ENCODE results near the gene FBXO41. TPM values are rescaled to one million over a fixed set of nuclear protein-coding genes. Genes with fewer than 3 reads are reported as not detected.

The FBXO41 gene
- total and polyA plus RNA-seq, 7 donors: under 0.01 to 4.4 (median 1.9) TPM

DNA sequence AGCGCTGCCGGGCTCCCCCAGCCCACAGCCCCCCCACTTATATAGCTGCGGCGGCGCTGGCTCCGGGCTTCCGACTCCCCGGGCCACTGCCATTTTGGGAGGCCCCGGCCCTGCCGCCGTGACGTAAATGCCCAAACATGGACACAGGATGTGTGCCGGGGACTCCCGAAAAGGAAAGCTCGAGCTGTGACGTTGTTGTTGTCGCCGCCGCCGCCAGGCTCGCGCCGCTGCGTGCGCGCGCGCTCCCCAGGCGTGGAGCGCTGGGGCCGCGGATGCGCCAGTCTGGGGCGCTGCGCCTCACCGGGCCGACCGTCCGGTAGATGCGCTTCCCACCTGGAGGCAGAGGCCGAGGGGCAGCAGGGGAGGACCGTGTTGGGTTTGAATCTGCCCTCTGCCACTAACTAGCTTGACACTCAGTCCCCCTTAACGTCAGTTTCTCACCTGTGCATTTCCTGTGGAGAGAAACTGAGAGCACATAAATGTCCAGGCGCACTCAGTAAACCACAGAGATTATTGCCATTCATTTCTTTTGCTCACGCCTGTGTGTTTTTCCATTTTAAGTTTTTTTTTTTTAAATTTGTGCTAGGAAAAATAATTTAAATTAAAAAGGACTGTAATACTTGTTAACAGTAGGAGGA lies 9.4 kb upstream of the FBXO41 start, which contains the start of gene EGR4:
EGR4 (minus strand) TSS at position 15 of the 638 bp plus-strand sequence. CDS start 231 bp downstream, outside the sequence.
- DNase-seq: peak; percentile 67
- intact Hi-C loops (cut with DNase I): no loop called here
- peaks cover 0 to 30% (median 20%) of the 10 kb centered on the region in 4 donors for H3K4me1 ChIP-seq
- H3K9me3 ChIP-seq: no peaks in the 10 kb centered on the region
- WGBS, 2 donors: 1 to 2% methylated on average over 45 of the region's 45 CpGs
- peak within 1 kb of the TSS in 3 of 4 donors; percentile 33 to 48 (median 42) for H3K4me3 ChIP-seq
- TF ChIP-seq EP300 (IDR thresholded peaks at IDR 0.05) (no peak), POLR2AphosphoS5 (IDR thresholded peaks at IDR 0.05) (no peak), POLR2A (IDR thresholded peaks at IDR 0.05) (no peak)
- TF ChIP-seq, protein P1, sequence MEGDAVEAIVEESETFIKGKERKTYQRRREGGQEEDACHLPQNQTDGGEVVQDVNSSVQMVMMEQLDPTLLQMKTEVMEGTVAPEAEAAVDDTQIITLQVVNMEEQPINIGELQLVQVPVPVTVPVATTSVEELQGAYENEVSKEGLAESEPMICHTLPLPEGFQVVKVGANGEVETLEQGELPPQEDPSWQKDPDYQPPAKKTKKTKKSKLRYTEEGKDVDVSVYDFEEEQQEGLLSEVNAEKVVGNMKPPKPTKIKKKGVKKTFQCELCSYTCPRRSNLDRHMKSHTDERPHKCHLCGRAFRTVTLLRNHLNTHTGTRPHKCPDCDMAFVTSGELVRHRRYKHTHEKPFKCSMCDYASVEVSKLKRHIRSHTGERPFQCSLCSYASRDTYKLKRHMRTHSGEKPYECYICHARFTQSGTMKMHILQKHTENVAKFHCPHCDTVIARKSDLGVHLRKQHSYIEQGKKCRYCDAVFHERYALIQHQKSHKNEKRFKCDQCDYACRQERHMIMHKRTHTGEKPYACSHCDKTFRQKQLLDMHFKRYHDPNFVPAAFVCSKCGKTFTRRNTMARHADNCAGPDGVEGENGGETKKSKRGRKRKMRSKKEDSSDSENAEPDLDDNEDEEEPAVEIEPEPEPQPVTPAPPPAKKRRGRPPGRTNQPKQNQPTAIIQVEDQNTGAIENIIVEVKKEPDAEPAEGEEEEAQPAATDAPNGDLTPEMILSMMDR (IDR thresholded peaks at IDR 0.05): no peak
- no peak within 1 kb of the TSS for H3K27ac ChIP-seq
- no peaks in the 10 kb centered on the region for H3K36me3 ChIP-seq
- peaks cover 40 to 98% (median 58%) of the 10 kb centered on the region in 3 donors for H3K27me3 ChIP-seq

DNA sequence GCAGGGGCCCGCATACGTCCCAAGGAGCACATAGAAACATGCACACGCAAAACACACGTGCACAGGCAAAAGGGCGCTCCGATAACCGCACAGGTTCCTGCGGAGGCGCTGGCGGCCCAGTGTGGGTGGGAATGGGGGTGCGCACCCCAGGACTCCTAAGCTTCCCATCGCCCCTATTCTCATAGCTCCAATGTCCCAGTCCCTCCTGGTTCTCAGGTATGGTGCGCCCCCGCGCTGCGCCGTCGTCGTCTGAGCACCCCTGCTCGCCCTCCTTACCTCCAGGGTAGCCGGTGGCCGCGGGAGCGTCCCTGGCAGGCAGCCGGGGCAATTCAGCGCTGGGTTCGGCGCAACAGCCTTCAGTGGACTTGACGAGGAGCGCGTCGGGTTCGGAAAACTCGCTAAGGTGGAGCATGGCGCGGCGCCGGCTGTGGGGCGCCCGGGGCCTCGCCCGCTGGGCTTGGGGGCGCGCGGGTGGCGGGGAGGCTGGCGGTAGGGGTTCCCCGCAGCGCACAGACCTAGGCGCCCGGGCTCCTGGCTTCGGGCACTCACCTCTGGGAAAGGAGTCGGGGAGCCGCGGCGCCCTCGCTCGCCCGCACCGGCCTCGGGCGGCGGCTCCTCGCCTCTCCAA lies 8.7 kb upstream of the FBXO41 start:
- H3K4me3 ChIP-seq: peak overlapping the region in 3 of 4 donors; percentile 33 to 48 (median 42)
- WGBS, 2 donors: 4% methylated on average over 64 of the region's 64 CpGs

DNA sequence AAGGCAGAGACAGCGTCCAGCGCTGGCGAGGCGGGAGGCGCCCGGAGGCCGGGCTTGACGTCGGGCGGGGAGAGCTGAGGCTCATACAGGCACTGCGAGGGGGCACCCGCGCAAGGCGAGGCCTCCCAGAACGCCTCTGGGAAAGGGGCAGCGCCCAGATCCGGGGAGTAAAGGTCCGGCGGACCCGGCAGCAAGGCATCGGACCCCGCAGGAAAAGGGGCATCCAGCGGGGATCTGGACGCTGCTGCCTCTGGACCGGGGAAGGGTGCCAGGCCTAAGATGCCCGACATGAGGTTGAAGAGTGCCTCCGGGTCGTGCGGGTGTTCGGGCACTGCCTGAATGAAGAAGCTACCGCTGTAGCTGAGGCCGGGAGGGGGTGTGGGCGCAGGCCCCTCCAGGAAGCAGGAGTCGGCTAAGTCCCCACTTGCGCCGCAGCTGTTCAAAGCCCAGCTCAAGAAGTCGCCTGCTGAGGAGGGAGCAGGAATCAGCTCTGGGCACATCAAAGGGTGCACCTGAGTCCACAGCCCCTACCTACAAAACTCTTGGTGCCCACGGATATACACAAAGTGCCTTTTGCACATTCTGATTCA lies 8.1 kb upstream of the FBXO41 start:
- H3K36me3 ChIP-seq: no peaks in the 10 kb centered on the region
- TF ChIP-seq EP300 (IDR thresholded peaks at IDR 0.05) (no peak), POLR2A (IDR thresholded peaks at IDR 0.05) (no peak)
- TF ChIP-seq, protein P1 (IDR thresholded peaks at IDR 0.05): no peak
- H3K27me3 ChIP-seq: peaks cover 40 to 96% (median 58%) of the 10 kb centered on the region in 3 donors
- DNase-seq: no peak
- no peaks in the 10 kb centered on the region for H3K9me3 ChIP-seq
- no peak overlapping the region for H3K27ac ChIP-seq
- WGBS, 2 donors: 8 to 12% methylated on average over 38 of the region's 38 CpGs
- intact Hi-C loops (cut with DNase I): no loop called here
- peaks cover 0 to 30% (median 20%) of the 10 kb centered on the region in 4 donors for H3K4me1 ChIP-seq
- H3K4me3 ChIP-seq: no peak overlapping the region

More for the DNA sequence above, 8.7 kb upstream of the FBXO41 start:
- DNase-seq: no peak
- Histone ChIP-seq H3K27ac (no peak overlapping the region), H3K9me3 (no peaks in the 10 kb centered on the region), H3K36me3 (no peaks in the 10 kb centered on the region), H3K4me1 (peaks cover 0 to 30% (median 20%) of the 10 kb centered on the region in 4 donors), H3K27me3 (peaks cover 40 to 97% (median 58%) of the 10 kb centered on the region in 3 donors)
- no peak for TF ChIP-seq POLR2AphosphoS5 (IDR thresholded peaks at IDR 0.05)
- no peak for TF ChIP-seq POLR2A (IDR thresholded peaks at IDR 0.05)
- intact Hi-C loops (cut with DNase I): no loop called here

DNA sequence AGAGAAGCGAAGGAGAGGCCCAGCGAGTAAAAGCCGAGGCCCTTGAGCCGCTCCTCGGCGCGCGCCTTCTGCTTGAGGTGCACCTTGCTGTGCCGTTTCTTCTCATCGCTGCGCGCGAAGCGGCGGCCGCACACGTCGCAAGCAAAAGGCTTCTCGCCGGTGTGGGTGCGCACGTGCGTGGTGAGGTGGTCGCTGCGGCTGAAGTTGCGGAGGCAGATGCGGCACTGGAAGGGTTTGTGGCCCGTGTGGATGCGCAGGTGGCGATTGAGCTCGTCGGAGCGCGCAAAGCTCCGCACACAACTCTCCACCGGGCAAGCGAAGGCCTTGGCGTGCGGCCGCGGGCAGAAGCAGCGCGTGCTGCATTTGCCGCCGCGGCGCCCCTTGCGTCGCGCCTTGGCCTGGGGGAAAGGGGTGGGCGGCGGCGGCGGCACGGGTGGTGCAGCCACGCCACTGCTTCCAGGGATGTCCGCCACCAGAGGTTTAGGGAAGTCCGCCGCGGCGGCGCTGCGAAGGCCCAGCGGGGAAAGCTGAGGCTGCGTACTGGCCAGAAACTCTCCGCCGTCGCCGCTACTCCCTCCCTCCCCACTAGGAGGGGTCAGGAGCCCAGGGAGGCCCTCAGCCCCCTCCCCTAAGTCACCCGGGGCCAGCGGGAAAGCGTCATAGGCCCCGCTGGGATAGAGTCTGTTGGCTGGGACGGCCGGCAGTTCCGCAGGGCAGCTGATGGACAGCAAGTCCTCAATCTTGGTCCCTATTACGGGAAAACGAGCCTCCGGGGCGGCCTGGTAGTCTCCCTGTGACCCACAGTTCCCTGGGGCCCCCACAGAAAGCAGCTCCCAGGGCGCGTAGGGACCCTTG lies 7.4 kb upstream of the FBXO41 start:
- WGBS, 2 donors: 3 to 8% methylated on average over 82 of the region's 82 CpGs
- Histone ChIP-seq H3K27ac (no peak overlapping the region), H3K9me3 (no peaks in the 10 kb centered on the region), H3K27me3 (peaks cover 40 to 96% (median 63%) of the 10 kb centered on the region in 3 donors), H3K4me3 (peak overlapping the region in 2 of 4 donors; percentile 20 to 31), H3K4me1 (peaks cover 0 to 30% (median 20%) of the 10 kb centered on the region in 4 donors), H3K36me3 (no peaks in the 10 kb centered on the region)
- intact Hi-C loops (cut with DNase I): no loop called here
- DNase-seq: no peak
- TF ChIP-seq, protein P1 (IDR thresholded peaks at IDR 0.05): no peak
- TF ChIP-seq POLR2AphosphoS5 (IDR thresholded peaks at IDR 0.05) (no peak), EP300 (IDR thresholded peaks at IDR 0.05) (no peak), POLR2A (IDR thresholded peaks at IDR 0.05) (no peak)
